Cardiac septum (tissue), 1 donor: ENCODE results near the gene NCAPG. TPM values are rescaled to one million over a fixed set of nuclear protein-coding genes. Genes with fewer than 3 reads are reported as not detected.

ENCODE experiments used
- DNase-seq: peaks from one replicate; pipeline ENCODE4 v3.0.0-alpha.2; 2020; ENCODE audit warnings: low spot score
- intact Hi-C: fragments of 100-400 bp; cut with DNase I; formaldehyde crosslinking; loops from one replicate; pipeline ENCODE4 v1.14.0; 2022
- long read RNA-seq: library from polyadenylated mRNA; unstranded; transcript quantifications from one replicate; pipeline ENCODE4 v2.0.0, GENCODE V29; 2021
- total RNA-seq: library from RNA; stranded (reverse); fragmentation: NEBNext Ultra II Directional; extraction: Animal tissue kit (Norgen Biotek cat#: 25700); gene quantifications from one replicate; pipeline ENCODE4 v1.2.1, GENCODE V29; 2021
- donor health status: DM: no; HTN: no; CAD: no.

The NCAPG gene
- 0.24 TPM for total RNA-seq
- long read RNA-seq: 0 reads

DNA sequence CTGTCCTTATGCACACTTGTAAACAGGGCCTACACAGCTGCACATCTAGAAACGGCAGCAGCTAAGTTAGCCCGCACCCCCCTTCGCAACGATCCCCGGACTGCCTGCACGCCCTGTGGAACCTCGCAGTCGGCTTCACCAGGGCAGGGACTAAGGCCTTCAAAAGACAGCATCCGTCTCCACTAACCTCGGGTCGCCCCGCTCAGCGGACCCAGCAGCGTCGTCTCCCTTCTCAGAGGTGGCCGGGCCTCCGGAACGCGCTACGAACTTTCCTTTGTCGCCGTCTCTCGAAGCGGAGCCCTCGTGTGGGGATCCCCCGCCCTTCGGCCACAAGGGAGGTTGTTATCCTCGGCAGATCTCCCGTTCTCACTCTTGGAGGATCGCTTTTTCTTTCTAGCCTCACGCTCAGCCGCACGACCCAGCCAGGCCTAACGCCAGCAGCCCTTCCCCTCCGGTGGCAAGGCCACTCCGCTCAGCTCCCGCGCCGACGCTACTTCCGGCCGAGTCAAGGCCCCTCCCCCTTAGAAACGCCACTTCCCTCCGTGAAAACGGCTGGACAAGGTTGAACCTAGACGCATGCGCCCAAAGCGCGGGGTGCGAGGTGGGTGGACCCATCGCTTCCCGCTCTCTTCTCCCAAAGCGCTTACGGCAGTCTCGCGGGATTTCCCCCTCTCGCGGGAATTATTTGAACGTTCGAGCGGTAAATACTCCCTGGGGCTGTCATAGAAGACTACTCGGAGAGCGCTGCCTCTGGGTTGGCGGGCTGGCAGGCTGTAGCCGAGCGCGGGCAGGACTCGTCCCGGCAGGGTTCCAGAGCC is at the start of gene NCAPG, which contains the start of gene DCAF16:
TSS of gene NCAPG (plus strand) at position 720 of the 818 bp plus-strand sequence. CDS start 99 bp downstream, outside the sequence.
TSS of gene DCAF16 (minus strand) at position 498 of the 818 bp plus-strand sequence. CDS start 6,616 bp downstream, outside the sequence.
- peak; percentile 100 for DNase-seq
- intact Hi-C loops: loop anchor here (1.0 kb wide), 2 partner anchors 212 to 233 kb away; partner anchors contain the start of gene LAP3

GRCh38 chr4:17761062-17761461 is 49.7 kb upstream of the NCAPG start:
- DNase-seq: no peak
- intact Hi-C loops: no loop called here

- intact Hi-C loops: no loop called here
Measured at GRCh38 chr4:17762726-17763125, 48.1 kb upstream of the NCAPG start.

GRCh38 chr4:17763416-17763815 is 47.4 kb upstream of the NCAPG start:
- DNase-seq: no peak
- intact Hi-C loops: no loop called here

More at GRCh38 chr4:17762726-17763125, 48.1 kb upstream of the NCAPG start:
- DNase-seq: no peak

DNA sequence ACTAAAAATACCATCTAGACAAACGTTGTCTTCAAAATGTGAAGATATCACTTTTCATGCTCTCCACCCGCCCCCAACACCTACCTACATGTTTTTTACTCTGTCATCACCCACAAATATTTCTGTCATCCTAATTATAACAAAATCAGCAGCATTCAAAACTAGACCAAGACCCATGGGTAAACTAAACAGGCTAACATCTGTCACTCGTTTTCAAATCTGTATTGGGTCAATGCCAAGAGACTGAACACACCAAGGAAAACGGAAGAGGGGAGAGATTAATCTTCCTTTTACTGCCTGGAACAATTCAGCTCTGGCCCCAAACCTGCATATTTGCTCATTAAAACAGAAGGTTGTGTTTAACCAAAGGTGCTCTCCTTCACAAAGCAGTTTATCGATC is 46.8 kb upstream of the NCAPG start:
- DNase-seq: no peak
- intact Hi-C loops: no loop called here

- no peak for DNase-seq
- intact Hi-C loops: no loop called here
Measured at GRCh38 chr4:17765514-17766286, 45.1 kb upstream of the NCAPG start.

DNA sequence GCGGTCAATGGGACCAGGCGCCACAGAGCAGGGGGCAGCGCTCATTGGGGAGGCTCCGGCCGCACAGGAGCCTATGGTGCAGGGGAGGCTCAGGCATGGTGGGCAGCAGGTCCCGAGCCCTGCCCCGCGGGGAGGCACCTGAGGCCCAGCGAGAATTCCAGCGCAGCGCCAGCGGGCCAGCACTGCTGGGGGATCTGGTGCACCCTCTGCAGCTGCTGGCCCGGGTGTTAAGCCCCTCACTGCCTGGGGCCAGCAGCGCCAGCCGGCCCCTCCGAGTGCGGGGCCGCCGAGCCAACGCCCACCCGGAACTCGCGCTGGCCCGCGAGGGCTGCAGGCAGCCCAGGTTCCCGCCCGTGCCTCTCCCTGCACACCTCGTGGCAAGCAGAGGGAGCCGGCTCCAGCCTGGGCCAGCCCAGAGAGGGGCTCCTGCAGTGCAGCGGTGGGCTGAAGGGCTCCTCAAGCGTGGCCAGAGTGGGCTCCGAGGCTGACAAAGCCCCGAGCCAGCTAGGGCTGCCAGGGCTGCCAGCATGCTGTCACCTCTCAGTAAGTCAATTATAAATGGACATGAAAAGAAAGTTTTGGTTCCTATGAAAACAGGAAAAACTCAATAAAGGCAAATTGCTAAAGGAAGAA is 43.8 kb upstream of the NCAPG start:
- intact Hi-C loops: no loop called here
- no peak for DNase-seq

- no peak for DNase-seq
- intact Hi-C loops: no loop called here
Measured at GRCh38 chr4:17769406-17770174, 41.2 kb upstream of the NCAPG start.

DNA sequence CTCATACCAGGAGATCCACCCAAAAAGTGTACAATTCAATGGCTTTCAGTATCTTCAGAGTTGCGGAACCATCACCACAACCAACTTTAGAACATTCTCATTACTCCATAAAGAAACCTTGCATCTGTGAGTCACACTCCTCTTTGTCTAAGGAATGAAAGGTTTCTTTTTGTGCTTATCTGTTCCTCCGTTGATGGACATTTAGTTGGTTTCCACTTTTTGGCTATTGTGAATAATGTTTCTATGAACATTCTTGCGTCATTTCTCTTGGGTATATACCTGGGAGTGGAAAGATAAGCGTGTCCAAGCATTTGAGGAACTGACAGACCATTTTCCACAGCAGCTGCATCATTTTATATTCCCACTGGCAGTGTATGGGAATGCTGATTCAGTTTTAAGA is 39.9 kb upstream of the NCAPG start:
- no peak for DNase-seq
- intact Hi-C loops: no loop called here

DNA sequence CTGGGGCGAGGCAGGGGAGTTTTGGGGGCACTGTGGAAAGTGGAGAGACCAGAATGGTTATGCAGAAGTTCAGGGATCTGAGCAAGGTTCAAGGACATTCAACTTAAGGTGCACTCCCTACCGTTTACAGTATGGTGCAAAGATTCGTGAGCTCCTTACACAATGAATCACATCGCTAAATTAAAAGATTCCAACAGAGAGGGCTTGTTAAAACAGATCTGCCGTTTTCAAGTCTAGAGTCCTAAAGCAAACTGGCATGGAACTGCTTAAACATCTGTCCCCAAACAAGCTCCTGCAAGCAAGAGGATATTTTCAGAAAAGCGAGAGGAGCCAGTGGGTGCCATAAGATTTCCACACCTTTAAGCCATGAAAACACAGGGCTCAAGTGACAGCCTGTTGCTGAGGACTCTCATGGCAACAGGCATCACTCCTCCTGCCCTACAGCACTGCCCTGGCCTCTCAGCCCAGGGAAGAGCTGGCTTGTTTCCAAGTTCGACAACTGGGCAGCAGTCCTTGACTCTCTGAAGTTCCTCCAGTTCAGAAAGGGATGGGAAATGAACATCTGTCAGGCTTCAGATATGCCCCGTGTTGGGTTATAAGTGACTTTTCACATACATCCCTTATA is 39.4 kb upstream of the NCAPG start:
- no peak for DNase-seq
- intact Hi-C loops: no loop called here

GRCh38 chr4:17773135-17773698 is 37.6 kb upstream of the NCAPG start:
- intact Hi-C loops: no loop called here
- DNase-seq: no peak

DNA sequence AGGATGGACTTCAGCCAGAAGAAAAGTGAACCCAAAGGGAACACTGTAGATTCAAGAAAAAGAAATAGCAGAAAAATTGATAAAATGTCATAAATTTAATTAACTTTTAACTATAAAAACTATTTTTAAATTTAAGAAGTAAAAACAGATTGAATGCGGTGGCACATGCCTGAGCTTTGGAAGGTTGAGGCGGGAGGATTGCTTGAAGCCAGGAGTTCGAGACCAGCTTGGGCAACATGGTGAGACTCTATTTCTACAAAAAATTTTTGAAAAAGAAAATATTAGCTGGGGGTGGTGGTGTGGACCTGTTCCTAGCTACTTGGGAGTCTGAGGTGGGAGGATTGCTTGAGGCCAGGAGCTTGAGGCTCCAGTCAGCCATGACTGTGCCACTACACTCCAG is 32.3 kb upstream of the NCAPG start:
- intact Hi-C loops: no loop called here
- no peak for DNase-seq

DNA sequence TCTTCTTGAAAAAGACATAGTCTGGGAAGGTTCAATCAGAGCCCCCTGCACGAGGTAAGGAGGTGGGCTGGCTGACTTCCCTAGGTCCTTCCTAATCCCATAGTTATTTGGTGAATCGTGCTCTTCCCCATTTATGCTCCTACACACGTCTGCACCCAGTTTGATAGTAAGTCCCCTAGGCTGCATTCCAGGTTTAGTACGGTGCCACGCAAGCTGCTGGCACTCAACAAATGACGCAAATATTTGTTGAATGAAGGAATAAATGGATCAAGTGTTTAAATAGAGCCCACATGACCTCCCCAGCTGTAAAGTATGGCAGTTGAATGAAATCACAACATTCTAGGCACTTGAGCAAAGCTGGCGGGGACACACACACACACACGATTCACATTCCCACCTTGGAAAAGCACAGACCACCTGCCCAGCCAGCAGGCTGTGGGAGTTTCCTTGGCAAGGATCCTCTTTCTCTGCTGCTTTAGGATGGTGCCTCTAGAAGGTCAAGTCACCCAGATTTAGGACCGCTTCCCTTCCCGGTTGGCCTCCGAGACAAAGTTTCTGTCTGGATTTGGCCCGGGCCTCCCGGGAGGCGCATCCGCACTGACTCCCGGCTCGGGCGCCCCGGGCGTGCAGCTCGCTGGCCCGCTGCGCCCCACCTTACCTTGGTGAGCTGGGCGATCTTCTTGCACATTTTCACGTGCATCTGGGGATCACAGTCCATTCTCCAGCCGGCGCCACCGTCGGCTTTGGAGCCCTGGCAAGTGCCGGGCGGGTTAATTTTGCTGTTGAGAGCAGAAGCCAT is 30.1 kb upstream of the NCAPG start:
- intact Hi-C loops: no loop called here
- no peak for DNase-seq

- DNase-seq: no peak
- intact Hi-C loops: no loop called here
Measured at GRCh38 chr4:17781300-17782287, 29.2 kb upstream of the NCAPG start, which contains the start of gene FAM184B. Gene FAM184B, minus strand, starts transcription at chr4:17781621. Its CDS starts 322 bp downstream, at chr4:17781299.

GRCh38 chr4:17785858-17786257 is 24.9 kb upstream of the NCAPG start:
- intact Hi-C loops: no loop called here
- DNase-seq: no peak

DNA sequence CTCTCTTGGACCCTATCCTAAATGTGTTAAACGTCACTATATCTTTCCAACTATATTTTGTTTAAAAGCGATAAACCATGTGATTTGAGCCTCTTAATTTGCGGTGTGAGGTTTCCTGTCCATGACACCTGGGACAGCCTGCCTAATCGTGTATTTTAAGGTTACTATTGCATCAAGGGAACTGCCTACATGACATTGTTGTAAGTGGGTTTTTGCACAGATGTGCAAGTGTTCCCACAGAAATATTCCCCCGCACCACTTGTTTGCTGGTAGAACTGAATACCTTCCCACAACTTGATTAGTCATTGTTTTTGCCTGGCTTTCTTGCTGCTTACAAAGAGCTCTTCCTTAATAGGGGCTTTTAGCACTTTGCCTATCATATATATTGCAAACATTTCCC is 24.2 kb upstream of the NCAPG start:
- DNase-seq: no peak
- intact Hi-C loops: no loop called here

DNA sequence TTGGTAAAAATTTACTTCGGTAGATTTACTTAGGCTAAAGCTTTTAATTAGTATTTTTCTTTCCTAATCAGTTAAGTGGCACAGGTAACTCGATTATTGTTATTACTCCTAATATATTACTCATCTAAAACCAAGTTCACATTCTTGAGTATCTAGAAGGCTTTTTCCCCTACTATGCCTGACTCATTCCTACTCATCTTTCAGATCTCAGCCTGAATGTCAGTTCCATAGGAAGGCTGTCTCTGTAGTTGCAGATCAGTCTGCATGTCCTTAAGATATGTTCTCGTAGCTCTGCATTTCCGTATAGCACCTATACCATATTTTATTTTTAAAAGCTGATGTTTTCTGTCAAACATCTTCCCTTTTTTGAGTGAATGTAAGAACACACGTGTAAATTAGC is 23.5 kb upstream of the NCAPG start:
- intact Hi-C loops: no loop called here
- no peak for DNase-seq
